Uterus (tissue), 4 donors: ENCODE data around the gene PPM1J. TPM values are rescaled to one million over a fixed set of nuclear protein-coding genes. Genes with fewer than 3 reads are reported as not detected.

Source experiments
- DNase-seq, 2 donors: peaks; one replicate each; pipeline ENCODE4 v3.0.0-alpha.2; 2019 to 2020
- H3K27ac ChIP-seq, 2 donors: fragments of 200-600 bp; sonication (generic); 1 replicate in 1 of 2; 2 replicates in 1 of 2; pipeline ENCODE4 v1.5.1; 2016 to 2018
- H3K27me3 ChIP-seq, 2 donors: fragments of 200-600 bp; sonication (generic); one replicate each; pipeline ENCODE4 v1.5.1; 2018 to 2019; ENCODE audit warnings: control low read depth in 1 of 2
- H3K36me3 ChIP-seq, 2 donors: fragments of 200-600 bp; sonication (generic); one replicate each; pipeline ENCODE4 v1.5.1; 2019; ENCODE audit warnings: control low read depth in 1 of 2
- H3K4me1 ChIP-seq, 2 donors: fragments of 200-600 bp; sonication (generic); one replicate each; pipeline ENCODE4 v1.5.1; 2018 to 2019; ENCODE audit warnings: control low read depth in 1 of 2
- H3K4me3 ChIP-seq, 2 donors: fragments of 200-600 bp; sonication (generic); 1 replicate in 1 of 2; 2 replicates in 1 of 2; pipeline ENCODE4 v1.5.1; 2018 to 2019; ENCODE audit warnings: mild to moderate bottlenecking in 1 of 2
- H3K9me3 ChIP-seq, 2 donors: fragments of 200-600 bp; sonication (generic); one replicate each; pipeline ENCODE4 v1.5.1; 2019; ENCODE audit warnings: control low read depth in 1 of 2
- POLR2A ChIP-seq, 2 donors: fragments of 450-650 bp; IDR thresholded peaks; one replicate each; pipeline ENCODE4 v1.6.1; 2016; ENCODE audit warnings: antibody characterized with exemption in 2 of 2, mild to moderate bottlenecking in 1 of 2, moderate library complexity in 1 of 2
- intact Hi-C: fragments of 100-400 bp; cut with DNase I; formaldehyde crosslinking; loops from one replicate; pipeline ENCODE4 v1.15.1; 2023; ENCODE audit warnings: low total_unique reads
- total RNA-seq, 4 donors: library from RNA; depleted of rRNA in 3 of 4; stranded (reverse); fragments of >200 nt in 3 of 4; gene quantifications; one replicate each; pipeline versions ENCODE4 v1.1.0 to v1.2.4, GENCODE V29; 2014 to 2023
- TF ChIP-seq, protein P1 (sequence below), 4 experiments: fragments of 200-600 bp in 2 of 4; fragments of 450-650 bp in 2 of 4; sonication (generic) in 2 of 4; IDR thresholded peaks; one replicate each; pipeline ENCODE4 v1.5.1; 2016 to 2019; ENCODE audit warnings: antibody characterized with exemption in 4 of 4, mild to moderate bottlenecking in 2 of 4, moderate library complexity in 1 of 4
- donor health status: DM: yes; HTN: yes; CAD: no.

PPM1J gene
- total RNA-seq, 4 donors from 2014 or later = 0.90 to 4.2 (median 2.6) TPM; not detected in 1

DNA sequence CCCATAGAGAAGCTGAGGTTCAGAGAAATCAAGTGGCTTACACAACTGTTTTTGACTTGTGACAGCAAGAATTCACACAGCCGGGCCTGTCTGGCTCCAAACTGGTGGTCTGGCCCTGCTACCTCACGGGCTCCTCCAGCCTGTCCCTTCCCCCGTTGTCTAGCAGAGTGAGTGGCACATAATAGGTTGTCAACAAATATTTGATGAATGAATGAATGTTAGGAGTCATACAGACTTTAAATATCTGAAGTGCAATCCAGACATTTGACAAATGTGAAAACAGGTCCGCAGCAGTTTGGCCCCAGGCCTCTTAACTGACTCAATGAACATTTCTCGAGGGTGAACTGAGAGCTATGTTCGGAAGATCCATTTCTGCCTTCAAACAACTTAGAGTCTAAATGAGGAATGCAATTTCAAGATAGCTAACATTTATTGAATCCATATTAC, 7.1 kb downstream of the PPM1J start:
- Histone ChIP-seq H3K36me3 (no peaks in the 10 kb centered on the region), H3K27me3 (no peaks in the 10 kb centered on the region), H3K27ac (peak overlapping the region; percentile 97), H3K4me3 (no peak overlapping the region), H3K9me3 (no peaks in the 10 kb centered on the region), H3K4me1 (peaks cover 6% of the 10 kb centered on the region in 2 donors)
- DNase-seq = no peak
- TF ChIP-seq, protein P1, sequence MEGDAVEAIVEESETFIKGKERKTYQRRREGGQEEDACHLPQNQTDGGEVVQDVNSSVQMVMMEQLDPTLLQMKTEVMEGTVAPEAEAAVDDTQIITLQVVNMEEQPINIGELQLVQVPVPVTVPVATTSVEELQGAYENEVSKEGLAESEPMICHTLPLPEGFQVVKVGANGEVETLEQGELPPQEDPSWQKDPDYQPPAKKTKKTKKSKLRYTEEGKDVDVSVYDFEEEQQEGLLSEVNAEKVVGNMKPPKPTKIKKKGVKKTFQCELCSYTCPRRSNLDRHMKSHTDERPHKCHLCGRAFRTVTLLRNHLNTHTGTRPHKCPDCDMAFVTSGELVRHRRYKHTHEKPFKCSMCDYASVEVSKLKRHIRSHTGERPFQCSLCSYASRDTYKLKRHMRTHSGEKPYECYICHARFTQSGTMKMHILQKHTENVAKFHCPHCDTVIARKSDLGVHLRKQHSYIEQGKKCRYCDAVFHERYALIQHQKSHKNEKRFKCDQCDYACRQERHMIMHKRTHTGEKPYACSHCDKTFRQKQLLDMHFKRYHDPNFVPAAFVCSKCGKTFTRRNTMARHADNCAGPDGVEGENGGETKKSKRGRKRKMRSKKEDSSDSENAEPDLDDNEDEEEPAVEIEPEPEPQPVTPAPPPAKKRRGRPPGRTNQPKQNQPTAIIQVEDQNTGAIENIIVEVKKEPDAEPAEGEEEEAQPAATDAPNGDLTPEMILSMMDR (IDR thresholded peaks at IDR 0.05) = no peak
- no peak for TF ChIP-seq POLR2A (IDR thresholded peaks at IDR 0.05)
- intact Hi-C loops = loop anchor here (10.0 kb wide), 1 partner anchor 93 kb away; the partner anchor contains the start of genes CAPZA1 and ST7L

DNA sequence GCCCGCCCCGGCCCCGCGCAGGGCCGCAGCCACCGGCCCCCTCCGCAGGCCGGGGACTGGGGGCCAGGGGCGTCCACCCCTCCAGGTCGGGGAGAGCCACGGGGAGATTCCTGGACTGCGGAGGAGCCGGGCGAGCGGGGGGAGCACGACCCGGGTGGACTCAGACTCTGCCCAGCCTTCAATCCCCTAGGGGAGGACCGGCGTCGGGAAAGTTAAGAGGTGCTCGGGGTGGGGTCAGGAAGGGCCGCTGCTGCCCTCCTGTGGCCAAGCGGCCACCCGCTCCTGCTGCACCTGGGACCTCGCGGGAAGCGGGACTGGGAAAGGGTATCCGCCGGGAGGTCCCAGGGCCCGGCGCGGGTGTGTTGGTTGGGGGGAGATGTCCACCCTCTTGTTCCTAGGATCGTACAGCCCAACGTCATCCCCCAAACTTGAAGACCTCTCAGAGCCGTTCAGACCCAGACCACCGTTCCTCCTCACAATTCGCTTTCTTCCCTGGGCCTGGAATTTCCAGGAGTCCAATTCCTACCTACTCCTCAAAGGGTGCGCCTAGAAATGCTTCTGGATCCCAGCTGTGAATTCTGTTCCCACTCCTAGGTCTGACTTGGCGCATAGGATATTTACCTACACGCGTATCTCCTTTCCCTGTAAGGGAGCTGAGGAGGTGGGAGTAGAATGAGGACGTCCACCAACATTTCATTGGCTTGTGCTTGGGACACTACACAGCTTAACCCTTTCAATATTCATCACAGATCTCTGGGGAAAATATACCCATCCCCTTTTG, 7.7 kb downstream of the PPM1J start:
- Histone ChIP-seq H3K4me3 (peak overlapping the region; percentile 78 to 99), H3K9me3 (no peaks in the 10 kb centered on the region), H3K4me1 (peaks cover 6 to 7% of the 10 kb centered on the region in 2 donors), H3K27ac (peak overlapping the region; percentile 97), H3K27me3 (no peaks in the 10 kb centered on the region), H3K36me3 (no peaks in the 10 kb centered on the region)
- intact Hi-C loops = loop anchor here (10.0 kb wide), 1 partner anchor 93 kb away; the partner anchor contains the start of genes CAPZA1 and ST7L
- TF ChIP-seq, protein P1 (IDR thresholded peaks at IDR 0.05) = peak; percentile 92 to 97 (median 96)
- TF ChIP-seq POLR2A (IDR thresholded peaks at IDR 0.05) = no peak
- DNase-seq = peak; percentile 90 to 92

DNA sequence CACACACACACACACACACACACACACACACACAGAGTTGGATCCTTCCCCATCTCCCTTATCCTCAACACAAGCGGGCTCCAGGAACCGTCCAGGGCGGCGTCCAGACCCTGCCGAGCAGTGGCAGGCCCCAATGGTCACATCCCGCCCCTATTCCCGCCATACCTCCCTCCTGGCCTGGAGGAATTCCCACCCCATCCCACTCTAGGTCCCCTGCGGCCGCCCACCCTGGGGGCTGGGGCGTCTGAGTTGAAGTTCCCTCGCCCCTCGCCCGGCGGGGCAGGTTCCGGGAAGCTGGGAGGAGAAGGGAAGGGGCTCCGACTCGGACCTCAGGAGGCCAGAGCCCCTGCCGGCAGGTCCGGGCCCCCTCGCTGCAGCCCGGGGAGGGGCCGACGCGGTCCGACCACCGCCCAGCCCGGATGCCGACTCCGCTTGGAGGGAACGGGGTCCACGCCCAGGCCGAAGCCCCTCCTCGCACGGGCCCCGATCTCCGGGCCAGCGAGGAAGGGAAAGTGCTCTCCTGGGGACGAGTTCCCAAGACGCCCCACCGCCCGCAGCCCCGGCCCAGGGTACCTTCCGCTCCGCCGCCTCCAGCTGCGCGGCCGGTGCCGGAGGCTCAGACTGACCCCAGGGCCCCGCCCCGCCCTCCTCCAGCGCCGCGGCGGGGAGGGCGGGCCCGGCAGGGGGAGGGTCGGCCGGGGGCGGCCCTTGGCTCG, 8.5 kb downstream of the PPM1J start, which contains the start of gene RHOC:
Gene RHOC (minus strand): TSS at position 623 of the 716 bp plus-strand sequence. CDS start 3,328 bp downstream, outside the sequence.
- intact Hi-C loops = loop anchor here (10.0 kb wide), 1 partner anchor 92 kb away; the partner anchor contains the start of genes CAPZA1 and ST7L
- no peaks in the 10 kb centered on the region for H3K36me3 ChIP-seq
- peak within 1 kb of the TSS; percentile 97 for H3K27ac ChIP-seq
- no peaks in the 10 kb centered on the region for H3K9me3 ChIP-seq
- peak; percentile 68 to 74 for DNase-seq
- peak within 1 kb of the TSS; percentile 78 to 99 for H3K4me3 ChIP-seq
- no peaks in the 10 kb centered on the region for H3K27me3 ChIP-seq
- TF ChIP-seq, protein P1 (IDR thresholded peaks at IDR 0.05) = no peak
- TF ChIP-seq POLR2A (IDR thresholded peaks at IDR 0.05) = peak; percentile 83 to 95
- H3K4me1 ChIP-seq = peaks cover 8 to 15% of the 10 kb centered on the region in 2 donors

- intact Hi-C loops = loop anchor here (10.0 kb wide), 1 partner anchor 90 kb away; the partner anchor contains the start of genes CAPZA1 and ST7L
- H3K27me3 ChIP-seq = no peaks in the 10 kb centered on the region
- H3K4me3 ChIP-seq = peak overlapping the region; percentile 78 to 99
- H3K27ac ChIP-seq = peak overlapping the region; percentile 97
- H3K4me1 ChIP-seq = peaks cover 15 to 23% of the 10 kb centered on the region in 2 donors
- H3K9me3 ChIP-seq = no peaks in the 10 kb centered on the region
- TF ChIP-seq, protein P1 (IDR thresholded peaks at IDR 0.05) = peak in 1 of 4 experiments; percentile 9
- TF ChIP-seq POLR2A (IDR thresholded peaks at IDR 0.05) = peak; percentile 83 to 95
- DNase-seq = peak; percentile 90 to 96
- H3K36me3 ChIP-seq = no peaks in the 10 kb centered on the region
These were observed 10.1 kb downstream of the PPM1J start for GRCh38 chr1:112704934-112705627.
